GM19455 (cell line): Measurements from ENCODE around the gene RSPH10B.
A peak's percentile ranks its signal among the peaks of the same experiment; 100 is the strongest.
"Not testable (repeated sequence)": the region's sequence is repeated elsewhere in the genome, so short reads cannot be mapped to it uniquely, and the experiment has no call there.

ENCODE experiments used
- ATAC-seq: cut with Tn5 transposase; IDR thresholded peaks from one replicate; pipeline ENCODE4 v1.9.1; 2021; ENCODE audit not compliant: unreplicated experiment

The RSPH10B gene

DNA sequence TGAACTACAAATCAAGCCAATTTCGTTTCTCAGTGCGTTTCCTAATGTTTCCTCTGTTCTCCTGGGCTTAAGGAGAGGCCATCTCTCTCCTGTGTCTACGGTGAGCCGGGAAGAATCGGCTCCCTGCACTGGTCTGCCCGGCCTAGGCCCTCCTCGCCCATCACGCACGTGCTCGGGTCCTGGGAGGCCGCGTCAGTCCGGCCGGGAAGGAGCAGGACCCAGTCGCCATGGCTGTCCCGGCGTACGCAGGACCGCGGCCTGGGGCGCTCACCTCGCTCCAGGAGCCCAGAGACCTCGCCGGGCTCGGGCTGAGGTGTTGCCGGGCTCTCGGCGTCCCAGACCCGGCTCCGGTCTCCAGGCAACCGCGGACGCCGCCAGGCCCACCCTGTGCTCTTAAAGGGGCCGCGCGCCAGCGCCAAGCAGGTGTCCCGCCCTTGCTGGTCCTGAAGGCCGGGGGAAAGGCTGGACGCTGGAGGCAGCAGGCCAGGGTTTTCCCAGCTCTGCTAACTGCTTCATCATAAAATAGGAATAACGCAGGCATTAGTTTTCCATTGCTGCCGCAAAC, at the start of gene RSPH10B:
RSPH10B (minus strand) TSS at position 343 of the 565 bp plus-strand sequence. CDS start 3,573 bp downstream, outside the sequence.
- not testable (repeated sequence) for ATAC-seq

DNA sequence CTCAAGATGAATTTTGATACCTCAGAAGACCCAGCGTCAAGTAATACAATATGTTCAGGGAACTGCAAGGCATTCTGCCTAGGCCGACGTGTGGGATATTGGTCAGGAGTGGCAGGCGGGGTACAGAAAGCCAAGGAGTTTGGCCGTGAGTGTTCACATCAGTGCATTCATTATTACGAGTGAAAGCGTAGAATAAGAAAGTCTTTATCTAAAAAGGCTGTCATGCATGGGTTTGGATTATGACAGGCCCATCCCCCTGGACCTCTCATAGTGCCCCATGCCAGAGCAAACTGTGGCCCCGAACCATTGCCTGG, 46.1 kb upstream of the RSPH10B start:
- ATAC-seq: no peak

DNA sequence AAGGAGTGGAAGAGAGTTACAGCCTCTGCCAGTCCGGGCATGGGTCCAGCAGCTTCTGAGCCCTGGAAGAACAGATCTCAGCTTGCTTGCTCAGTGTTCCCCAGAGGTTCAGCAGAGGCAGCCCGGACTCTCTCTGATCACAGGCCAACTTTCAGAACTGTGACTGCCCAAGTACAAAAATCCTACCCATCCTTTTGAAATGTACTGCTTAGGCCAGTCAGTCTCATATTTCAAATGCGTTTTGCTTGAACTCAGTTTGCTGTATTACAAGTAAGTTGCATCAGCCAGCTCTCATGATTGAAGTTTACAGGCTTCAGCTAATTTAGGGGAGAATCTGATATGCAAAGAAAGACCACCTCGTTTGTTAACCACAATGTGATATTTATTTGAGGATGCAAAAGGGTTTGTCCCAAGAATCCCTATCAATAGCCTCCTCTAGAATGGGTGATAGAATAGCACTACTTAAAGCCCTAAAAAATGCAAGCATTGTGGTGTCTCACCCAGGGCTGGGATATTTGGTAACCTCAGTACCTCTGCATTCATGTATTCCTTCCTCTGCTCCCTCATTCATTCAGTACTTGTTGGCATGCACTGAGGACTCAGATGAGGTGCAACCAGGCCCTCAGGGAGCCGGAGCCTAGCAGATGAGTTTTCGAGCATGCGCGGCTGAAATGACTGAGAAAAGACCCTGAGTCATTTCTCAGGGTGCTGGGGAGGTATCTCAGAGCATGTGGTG, 45.6 kb upstream of the RSPH10B start:
- no peak for ATAC-seq

DNA sequence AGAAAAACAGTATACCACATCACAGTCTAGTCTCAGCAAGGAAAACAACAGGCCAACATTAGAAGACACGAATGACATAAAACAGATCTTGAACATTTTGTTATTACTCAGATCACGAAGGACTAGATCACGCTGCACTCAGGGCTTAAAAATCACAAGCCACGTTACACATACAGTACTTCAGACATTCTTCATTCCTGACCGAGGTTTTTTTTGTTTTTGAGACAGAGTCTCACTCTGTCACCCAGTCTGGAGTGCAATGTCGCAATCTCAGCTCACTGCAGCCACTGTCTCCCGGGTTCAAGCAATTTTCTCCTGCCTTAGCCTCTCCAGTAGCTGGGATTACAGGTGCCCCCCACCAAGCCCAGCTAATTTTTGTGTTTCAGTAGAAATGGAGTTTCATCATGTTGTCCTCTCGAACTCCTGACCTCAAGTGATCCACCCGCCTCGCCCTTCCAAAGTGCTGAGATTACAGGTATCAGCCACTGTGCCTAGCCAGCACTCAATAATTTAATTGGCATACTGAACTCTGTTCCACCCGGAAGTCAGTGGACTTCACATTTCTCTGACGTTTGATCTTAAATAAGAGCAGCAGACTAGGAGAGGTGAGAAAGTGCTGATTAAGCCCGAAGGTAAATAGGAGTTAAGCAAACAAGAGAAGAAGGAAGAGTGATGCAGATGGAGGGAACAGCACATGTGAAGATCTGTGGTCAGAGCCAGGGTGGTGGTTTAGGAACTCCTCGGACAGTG, 42.0 kb upstream of the RSPH10B start:
- no peak for ATAC-seq

DNA sequence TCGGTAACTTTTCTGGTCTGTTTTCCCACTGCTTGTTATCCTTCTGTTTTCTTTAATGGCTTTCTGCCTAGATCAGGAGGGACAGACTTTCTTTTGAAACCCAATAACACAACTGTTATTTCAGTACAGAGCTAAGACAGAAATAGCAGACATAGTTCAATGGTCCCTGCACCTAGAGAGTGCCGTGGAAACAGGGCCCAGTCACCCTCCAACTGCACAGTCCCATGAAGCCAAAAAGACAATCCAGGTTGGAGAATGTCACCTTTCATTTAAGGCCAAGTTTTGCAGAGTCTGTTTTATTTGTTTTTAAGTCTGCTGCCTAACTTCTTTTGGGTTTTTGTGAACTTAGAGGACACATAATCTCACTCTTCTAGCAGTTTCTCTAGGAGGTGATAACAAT, 41.1 kb upstream of the RSPH10B start:
- no peak for ATAC-seq

DNA sequence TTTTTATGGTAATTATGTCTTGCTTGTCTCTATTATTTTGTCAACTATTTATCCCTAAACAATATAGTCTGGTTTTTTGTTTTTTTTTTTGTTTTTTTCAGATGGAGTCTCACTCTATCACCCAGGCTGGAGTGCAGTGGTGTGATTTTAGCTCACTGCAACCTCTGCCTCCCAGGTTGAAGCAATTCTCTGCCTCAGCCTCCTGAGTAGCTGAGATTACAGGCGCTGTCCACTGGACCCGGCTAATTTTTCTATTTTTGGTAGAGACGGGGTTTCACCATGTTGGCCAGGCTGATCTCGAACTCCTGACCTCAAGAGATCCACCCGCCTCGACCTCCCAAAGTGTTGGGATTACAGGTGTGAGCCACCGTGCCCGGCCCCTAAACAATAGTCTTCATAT, 39.9 kb upstream of the RSPH10B start:
- ATAC-seq: not testable (repeated sequence)

DNA sequence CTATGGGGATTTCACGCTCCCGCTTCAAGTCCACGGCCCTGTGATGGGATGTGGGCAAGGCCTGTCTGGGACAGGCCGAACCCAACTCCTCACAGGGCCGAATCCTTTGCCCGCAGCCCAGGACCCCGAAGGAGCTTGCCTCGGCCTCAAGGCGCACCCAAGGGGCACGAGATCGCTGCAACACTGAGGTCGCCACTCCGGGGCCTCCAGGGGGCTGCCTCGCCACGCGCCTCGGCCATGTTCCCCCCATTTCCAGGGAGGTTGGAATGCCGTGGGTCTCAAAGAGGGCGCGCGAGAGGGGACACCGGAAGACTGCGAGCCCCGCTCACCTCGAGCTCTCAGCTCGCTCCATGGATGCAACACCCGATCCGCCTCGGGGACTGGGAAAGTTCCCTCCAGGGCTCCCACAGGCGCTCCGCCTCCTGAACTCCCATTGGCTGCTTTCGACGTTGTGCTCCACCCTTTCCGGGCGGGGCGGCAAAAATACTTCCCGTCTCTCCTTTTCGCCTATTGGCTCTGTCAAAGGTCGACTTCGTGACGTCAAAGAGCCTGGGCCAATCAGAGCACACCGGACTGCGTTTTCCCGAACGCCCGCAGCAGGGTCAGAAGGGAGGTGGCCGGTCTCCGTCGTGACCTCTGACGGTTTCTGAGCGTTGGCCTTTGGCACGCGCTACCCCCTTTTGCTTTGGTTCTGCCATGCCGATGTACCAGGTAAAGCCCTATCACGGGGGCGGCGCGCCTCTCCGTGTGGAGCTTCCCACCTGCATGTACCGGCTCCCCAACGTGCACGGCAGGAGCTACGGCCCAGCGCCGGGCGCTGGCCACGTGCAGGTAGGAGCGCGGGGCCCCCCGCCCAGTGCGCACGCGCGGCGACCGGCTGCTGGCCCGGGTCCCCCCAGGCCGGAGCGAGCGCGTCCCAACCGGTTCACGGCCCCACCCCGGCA, 38.5 kb upstream of the RSPH10B start, which contains the start of the genes AIMP2 and PMS2:
AIMP2 (plus strand) TSS at position 605 of the 944 bp plus-strand sequence; CDS start at position 697, 92 bp downstream.
PMS2 (minus strand) TSS at position 382 of the 944 bp plus-strand sequence; CDS start at position 352, 30 bp downstream.
- ATAC-seq: peak; percentile 98

DNA sequence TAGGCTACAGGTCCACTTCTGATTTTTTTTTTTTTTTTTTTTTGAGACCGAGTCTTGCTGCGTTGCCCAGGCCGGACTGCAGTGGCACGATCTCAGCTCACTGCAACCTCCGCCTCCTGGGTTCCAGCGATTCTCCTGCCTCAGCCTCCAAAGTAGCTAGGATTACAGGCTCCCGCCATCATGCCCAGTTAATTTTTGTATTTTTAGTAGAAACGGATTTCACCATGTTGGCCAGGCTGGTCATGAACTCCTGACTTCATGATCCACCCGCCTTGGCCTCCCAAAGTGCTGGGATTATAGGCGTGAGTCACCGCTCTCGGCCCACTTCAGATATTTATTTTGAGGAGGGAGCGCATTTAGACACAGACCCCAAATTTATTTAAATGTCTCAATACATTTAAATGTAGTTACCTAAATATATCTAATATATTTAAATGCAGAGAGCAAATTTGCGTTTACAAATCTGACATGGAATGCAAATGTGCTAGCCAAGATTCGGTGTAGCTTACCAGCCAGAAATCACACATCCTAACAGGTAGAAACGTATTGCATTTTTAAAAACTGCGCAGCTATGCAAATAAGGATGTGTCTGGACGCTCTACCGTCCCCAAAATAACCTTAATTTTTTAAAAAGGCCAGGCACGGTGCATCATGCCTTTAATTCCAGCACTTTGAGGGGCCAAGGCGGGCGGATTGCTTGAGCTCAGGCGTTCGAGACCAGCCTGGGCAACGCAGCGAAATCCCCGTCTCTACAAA, 37.5 kb upstream of the RSPH10B start:
- ATAC-seq: not testable (repeated sequence)

DNA sequence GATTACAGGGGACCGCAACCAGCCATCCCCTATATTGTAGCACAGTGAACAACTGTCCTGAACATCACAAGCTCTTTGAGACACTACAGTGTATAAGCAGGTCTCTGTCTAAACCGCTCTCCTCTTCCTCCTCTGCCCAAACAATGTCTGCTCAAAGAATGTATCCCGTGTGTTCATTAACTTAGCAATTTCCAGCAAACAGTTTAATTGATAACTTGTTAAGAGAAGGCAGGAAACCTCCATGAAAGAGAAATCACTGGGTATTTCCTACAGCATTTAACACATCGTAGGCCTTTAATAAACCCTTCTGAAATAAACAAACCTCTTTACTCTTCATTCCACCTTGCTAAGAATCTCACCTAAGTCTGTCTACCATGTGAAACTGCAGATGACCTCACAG, 36.9 kb upstream of the RSPH10B start:
- ATAC-seq: no peak

DNA sequence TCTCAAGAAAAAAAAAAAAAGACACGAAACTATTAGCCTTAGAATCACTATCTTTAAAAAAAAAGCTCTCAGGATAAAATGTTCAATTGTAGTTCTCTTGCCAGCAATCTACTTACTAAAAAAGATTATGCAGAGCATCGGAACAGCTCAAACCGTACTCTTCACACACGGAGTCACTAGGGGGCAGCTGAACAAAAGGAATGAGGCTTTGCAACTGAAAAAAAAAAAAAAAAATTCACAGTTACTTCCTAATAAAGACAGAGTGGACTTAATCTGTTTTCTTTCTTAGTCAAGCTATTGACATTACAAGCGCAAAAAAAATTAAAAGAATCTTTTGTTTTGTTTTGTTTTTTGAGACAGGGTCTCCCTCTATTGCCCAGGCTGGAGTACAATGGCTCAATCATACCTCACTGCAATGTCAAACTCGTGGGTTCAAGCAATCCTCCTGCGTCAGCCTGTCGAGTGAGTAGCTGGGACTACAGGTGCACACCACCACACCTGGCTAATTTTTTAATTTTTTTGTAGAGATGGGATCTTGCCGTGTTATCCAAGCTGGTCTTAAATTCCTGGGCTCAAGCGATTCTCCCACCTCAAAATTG, 26.8 kb upstream of the RSPH10B start:
- ATAC-seq: no peak

DNA sequence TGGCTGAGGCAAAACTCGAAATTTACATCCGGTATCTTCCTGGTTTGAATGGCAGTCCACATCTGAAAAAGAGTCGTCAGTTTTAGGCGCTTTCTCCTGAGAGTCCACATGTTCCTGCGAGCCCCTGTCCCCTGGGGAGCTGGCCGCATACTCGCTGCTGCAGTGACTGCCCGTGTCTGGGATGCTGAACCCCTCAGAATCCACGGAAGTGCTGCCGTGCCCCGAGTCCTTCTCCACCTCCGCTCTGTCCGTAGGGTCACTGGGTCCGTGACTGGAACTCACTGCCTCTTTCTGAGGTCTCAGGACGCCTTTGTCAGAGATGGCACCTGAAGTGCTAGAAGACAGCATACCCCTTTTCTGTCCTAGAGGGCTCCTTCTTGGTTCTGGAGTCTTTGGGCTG, 16.6 kb upstream of the RSPH10B start:
- not testable (repeated sequence) for ATAC-seq

DNA sequence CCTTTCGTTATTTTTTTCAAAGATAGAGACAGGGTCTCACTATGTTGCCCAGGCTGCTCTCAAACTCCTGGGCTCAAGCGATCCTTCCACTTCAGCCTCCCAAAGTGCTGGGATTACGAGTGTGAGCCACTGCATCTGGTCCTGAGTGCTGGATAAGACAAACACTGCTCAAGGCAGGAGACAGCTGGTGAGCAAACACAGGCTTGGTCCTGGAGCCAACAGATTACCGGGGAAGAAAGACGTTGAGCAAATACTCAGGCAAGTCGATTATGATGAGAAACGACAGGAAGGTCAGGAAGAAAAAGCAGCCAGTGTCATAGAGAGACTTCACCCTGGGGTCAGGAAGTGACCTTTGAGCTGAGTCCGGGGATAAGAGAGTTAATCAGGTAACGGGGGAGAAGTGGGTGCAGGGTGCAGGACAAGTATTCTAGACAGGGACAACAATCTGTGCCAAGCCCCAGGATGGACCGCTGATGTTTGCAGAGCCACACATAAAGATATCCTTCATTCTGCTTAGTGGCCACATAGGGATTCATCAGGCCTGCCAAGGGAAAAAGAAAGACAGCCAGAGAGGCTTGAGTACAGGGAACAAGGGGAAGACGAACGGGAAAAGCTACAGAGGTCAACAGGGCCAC, 9.3 kb upstream of the RSPH10B start:
- not testable (repeated sequence) for ATAC-seq

DNA sequence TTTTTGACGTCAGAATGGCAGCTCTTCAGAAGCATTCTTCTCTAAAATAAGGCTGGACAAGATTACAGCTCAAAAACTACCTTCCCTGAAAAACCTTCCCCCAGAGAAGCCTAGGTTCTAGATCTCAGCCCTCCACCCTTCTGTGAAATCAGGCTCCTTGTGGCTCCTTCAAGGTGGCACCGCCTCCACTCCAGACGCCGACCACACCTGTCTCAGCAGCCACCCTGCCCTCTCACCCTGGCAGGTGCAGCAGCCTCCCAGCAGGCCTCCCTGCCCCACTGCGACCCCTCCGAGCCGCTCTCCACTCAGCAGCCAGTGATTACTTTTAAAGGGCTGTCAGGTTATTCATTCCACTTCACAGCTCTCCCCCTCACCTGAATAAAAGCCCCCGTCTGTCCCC, 3.1 kb upstream of the RSPH10B start:
- not testable (repeated sequence) for ATAC-seq

DNA sequence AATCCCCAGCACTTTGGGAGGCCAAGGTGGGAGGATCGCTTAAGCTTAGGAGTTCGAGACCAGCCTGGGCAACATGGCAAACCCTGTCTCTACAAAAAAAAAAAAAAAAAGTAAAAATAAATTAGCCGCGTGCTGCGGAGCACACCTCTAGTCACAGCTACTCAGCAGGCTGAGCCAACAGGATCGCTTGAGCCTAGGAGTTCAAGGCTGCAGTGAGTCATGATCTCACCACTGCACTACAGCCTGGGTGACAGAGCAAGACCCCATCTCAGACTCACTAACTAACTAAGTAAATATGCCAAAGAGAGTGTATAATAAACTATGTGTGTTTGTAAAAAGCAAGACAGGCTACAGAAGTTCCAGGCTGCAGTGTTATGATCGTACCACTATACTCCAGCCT, 6.7 kb downstream of the RSPH10B start:
- ATAC-seq: not testable (repeated sequence)

DNA sequence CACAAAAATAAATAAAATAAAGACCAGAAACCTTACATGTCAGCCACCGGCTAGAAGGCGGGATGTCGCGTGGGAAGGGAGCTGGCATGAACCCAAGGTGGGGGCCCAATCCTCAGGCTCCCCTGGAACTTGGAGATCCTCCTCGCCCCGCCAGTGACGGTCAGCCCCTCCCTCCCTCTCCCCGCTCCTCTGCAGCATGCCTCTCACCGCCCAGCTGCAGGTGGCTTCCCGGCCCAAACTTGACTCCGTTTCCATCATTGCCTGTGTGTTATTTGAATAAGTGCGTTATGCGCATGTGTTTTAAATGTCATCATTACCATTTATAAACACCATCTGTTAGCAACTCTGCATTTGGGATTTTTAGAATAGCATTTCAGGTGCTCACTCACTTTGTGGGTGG, 7.3 kb downstream of the RSPH10B start:
- ATAC-seq: not testable (repeated sequence)

DNA sequence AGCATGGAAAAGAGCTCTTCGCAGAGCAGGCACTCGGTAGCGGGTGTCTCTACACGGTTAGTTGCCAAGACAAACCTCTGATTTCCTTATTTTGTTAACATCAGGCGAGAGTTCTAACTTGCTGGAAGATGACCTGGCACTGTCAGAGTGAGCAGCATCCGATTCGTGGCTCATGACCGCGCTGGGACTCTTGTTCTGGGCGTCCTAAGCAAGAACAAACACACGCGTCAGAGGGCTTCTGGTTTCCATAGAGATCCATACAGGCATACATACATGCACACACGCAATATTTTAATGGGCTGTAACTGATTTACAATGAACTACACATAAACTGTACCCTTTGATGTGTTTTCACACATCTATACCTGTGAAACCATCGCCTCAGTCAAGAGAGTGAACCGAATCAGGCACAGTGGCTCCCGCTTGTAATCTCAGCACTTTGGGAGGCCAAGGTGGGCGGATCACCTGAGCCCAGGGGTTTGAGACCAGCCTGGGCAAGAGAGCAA, 35.5 kb downstream of the RSPH10B start:
- ATAC-seq: not testable (repeated sequence)

DNA sequence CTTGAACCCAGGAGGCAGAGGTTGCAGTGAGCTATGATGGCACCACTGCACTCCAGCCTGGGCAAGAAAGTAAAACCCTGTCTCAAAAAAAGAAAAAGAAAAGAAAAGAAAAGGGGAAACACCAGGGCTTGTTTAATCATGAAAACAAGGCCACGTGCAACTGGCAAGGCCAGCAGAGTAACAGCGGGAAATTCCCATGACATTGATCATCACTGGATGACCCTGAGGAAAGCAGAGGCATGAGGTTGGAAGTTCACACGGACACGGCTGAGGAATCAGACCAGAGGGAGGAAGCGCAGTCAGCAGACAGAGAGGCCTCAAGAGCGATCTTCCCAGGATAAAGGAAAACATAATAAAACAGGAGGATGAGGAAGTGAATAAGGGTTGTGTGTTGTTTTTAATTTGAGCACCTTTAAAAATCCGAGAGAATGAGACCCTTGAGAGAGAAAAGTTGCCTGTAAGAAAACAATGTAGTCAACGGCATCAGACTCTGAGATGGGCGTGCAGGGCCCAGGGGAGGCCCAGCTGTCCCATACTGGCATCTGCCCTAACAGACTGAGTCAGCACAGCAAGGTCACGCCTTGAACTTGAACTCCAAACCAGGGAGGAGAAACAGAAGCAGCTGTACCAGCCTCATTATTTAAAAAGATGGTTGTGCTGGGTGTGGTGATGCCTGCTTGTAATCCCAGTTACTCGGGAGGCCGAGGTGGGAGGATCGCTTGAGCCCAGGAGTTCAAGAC, 38.4 kb downstream of the RSPH10B start:
- not testable (repeated sequence) for ATAC-seq

DNA sequence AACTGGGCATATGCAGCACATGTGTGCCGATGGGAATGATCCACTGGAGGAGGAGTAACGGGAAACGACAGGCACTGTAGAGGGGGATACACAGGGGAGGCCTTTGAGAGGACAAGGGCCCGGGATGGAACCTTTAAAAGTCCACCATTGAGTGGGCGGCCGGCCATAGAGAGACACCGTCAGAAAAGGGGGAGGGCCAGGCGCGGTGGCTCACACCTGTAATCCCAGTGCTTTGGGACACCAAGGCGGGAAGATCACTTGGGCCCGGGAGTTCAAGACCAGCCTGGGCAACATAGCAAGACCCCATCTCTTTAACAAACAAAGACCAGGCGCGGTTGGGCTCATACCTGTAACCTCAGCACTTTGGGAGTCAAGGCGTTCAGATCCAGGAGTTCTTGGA, 39.2 kb downstream of the RSPH10B start:
- ATAC-seq: not testable (repeated sequence)
